Measurements from ENCODE around the gene ERVFRD-1.

DNA sequence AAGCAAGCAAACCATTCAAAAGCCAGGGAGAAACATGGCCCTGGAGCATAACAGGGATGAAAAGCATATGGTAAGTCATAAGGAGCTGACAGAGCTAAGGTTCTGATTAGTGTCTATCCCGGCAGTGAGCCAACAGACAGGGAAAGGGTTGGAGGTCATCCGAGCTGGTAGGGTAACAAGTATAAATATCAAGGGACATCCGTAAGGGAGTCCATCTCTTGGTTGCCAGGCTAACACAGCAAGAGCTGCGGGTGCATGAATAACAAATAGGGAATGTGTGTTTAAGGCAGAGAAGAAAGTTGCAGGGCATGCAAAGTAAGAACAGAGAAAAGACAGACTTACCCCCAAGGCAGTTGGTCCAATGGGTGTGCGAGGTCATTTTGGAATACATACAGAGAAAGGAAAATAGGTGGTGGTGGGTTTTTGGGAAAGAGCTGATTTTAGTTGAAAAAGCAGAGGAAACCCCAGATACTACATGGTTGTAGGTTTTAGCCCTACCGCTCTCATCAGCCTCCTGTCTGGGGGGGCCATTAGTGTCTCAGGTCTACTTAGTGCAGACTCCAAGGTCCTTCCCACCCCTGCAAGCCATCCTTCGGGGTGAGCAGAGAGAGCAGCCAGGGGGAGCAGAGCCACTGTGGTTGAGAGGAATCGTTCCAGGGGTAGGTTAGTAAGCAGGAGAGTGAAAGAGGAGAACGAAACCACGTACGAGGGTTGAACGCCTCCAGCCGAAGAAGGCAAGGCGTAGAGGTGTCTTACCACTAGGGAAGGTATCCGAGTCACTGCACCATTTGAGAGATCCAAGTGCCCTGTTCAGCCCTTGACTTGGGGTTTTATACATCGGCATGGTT is at the start of gene ERVFRD-1:
- TF ChIP-seq ARNTL (CRISPR knock-in tag; IDR thresholded peaks at IDR 0.05; ENCODE audit: borderline replicate concordance, low read depth): no peak
- no peak for TF ChIP-seq RARB (CRISPR knock-in tag; IDR thresholded peaks at IDR 0.05)
- TF ChIP-seq ZFP3 (CRISPR knock-in tag; IDR thresholded peaks at IDR 0.05): no peak
- TF ChIP-seq, protein P1, sequence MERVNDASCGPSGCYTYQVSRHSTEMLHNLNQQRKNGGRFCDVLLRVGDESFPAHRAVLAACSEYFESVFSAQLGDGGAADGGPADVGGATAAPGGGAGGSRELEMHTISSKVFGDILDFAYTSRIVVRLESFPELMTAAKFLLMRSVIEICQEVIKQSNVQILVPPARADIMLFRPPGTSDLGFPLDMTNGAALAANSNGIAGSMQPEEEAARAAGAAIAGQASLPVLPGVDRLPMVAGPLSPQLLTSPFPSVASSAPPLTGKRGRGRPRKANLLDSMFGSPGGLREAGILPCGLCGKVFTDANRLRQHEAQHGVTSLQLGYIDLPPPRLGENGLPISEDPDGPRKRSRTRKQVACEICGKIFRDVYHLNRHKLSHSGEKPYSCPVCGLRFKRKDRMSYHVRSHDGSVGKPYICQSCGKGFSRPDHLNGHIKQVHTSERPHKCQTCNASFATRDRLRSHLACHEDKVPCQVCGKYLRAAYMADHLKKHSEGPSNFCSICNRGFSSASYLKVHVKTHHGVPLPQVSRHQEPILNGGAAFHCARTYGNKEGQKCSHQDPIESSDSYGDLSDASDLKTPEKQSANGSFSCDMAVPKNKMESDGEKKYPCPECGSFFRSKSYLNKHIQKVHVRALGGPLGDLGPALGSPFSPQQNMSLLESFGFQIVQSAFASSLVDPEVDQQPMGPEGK (CRISPR knock-in tag; IDR thresholded peaks at IDR 0.05; ENCODE audit: borderline replicate concordance): no peak

Measured in SK-N-SH treated with all-trans-retinoic acid at 6 μM for 48 hours (cell line).